HG03196 (cell line): ENCODE data around the gene GALNT2.

Source experiments
- ATAC-seq: cut with Tn5 transposase; IDR thresholded peaks from one replicate; pipeline ENCODE4 v1.9.1; 2021; ENCODE audit not compliant: unreplicated experiment

The GALNT2 gene

GRCh38 chr1:230226007-230226800, 159.2 kb downstream of the GALNT2 start:
- ATAC-seq: no peak

DNA sequence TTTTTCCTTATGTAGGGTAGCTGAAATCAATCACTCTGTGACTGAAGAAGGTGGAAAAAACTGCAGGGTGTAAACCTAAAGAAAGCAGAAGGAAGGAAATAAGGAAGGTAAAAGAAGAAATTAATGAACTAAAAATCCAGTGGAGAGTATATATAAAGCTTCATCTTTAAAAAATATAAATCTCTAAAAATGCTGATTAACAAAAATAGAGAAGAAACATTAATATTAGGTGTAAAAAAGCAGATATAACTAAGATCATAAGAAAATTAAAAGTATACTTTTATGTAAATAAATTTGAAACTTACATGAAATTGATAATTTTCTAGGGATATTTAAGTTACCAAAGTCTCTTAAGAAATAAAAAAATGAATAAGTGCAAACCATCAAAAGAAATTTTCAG, 159.8 kb downstream of the GALNT2 start:
- ATAC-seq: no peak

GRCh38 chr1:230228236-230228897, 161.3 kb downstream of the GALNT2 start:
- no peak for ATAC-seq

GRCh38 chr1:230230273-230230672, 163.2 kb downstream of the GALNT2 start:
- no peak for ATAC-seq

DNA sequence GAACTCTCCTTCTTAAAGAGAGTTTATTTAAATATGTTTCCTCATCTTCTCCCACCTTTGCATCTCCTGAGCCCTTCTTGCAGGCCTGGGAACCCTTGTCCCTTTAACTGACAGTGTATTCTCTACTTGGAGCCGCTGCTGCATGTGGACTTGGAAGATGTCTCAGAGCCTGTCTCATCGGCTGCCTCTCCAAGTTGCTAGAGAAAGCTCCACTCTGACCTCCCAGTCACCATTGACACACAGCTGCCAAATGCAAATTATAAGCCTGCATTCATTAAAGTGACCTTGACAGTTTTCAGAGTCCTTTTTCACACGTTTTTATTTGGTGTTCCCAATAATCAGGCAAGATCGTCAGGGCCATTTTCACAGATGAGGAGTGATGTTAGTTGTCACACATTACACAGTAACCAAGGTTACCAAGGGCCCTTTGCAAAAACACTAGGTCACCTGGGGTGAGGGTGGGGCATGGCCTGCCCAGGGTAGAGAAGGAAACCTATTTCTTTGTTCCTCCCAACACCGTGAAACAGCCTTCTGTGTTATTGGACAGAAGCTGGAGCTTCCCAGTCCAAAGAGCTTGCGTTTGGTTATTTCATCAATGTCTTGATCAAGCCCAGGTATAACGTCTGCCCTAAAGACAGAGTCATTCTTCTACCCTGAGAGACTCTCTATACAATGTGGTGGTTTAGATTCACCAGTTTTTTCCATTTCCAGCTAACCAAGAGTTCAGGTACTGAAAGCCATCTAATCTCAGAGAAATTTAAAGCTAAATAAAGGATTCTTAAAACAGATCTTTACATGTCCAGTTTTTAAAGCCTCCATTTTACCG, 164.1 kb downstream of the GALNT2 start:
- no peak for ATAC-seq

DNA sequence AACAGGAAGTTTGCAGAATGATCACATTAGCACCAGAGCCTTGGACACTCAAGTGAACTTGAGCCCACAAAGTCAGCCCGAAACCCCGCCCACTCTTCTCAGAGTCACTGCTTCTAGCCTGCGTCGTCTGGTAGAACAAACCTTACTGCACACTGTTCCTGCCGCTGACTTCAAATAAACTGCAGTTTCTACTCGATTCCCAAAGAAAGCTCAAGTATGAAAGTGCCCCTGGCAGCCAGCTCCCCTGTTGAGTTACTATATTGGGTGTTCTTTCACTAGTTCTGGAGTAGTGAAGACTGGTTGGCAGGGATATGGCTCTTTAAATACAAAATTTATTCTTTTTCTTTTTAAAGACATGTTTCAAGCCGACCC, 164.7 kb downstream of the GALNT2 start:
- no peak for ATAC-seq

GRCh38 chr1:230232371-230232771, 165.3 kb downstream of the GALNT2 start:
- ATAC-seq: no peak

GRCh38 chr1:230233786-230234185, 166.7 kb downstream of the GALNT2 start:
- no peak for ATAC-seq

DNA sequence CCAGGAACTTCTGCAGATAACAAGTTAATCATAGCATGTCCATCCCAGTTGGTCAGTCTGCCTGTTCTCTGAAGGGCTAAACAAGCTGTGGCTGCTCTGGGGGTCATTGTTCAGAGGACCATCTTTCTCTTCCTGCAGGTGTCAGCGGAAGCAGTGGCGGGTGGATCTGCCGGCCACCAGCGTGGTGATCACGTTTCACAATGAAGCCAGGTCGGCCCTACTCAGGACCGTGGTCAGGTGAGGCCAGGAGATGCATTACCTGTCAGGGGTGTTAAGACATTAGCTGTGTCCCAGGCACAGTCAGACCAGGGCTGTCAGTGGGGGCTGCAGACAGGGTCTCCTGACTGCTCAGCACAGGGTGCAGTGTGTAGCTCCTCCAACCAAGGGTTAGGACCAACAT, 168.8 kb downstream of the GALNT2 start:
- no peak for ATAC-seq

GRCh38 chr1:230236301-230237008, 169.4 kb downstream of the GALNT2 start:
- no peak for ATAC-seq

DNA sequence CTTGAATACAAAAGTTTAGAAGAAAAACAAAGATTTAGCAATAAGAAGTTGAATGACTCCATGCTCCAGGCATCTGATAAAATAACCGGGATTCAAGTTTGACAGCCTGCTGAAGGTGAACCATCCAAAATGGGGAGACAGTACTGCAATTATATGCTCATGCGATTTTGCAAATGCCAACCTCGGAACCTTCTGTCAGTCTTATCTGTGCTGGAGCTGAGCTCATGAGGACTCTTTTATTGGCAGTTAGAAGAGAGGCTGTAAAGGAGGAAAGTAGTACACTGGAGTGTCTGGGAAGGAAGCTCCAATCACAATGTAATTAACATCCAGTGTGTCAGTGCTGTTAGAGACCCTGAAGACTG, 170.0 kb downstream of the GALNT2 start:
- no peak for ATAC-seq

DNA sequence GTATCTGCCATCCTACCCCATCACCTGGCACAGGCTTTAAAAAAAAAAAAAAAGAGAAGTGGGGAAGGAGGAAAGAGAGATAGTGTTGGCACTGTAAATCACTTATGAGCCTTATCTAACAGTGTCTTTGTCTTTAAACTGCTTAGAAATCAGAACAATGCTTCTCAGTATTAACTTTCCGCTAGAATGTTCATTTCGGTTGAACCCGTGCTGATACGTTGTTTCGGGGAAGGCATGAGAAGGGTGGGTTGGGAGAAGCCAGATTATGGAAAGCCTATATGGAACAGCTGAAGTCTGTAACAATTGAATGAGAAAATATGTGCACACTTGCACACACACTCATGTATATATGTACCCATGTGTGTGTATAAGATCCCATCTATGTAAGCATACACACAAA, 170.8 kb downstream of the GALNT2 start:
- no peak for ATAC-seq

DNA sequence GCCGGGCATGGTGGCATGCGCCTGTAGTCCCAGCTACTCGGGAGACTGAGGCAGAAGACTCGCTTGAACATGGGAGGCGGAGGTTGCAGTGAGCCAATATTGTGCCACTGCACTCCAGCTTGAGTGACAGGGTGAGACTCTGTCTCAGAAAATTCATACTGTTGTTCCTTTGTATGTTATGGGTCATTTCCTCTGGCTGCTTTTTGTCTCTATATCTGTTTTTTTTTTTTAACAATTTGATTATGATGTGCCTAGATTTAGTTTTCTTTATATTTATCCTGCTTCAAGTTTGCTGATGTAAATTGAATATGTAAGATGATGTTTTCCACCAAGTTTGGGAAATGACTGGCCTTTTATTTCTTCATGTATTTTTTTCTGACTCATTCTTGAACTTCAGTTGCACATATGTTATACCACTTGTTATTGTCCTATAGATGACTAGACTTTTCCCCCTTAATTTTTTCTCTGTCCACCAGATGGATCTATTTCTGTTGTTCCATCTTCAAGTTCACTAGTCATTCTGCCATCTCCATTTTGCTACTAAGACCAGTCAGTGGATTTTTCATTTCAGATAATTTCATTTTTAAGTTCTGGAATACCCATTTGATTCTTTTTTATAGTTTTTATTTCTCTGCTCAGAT, 173.5 kb downstream of the GALNT2 start:
- no peak for ATAC-seq

DNA sequence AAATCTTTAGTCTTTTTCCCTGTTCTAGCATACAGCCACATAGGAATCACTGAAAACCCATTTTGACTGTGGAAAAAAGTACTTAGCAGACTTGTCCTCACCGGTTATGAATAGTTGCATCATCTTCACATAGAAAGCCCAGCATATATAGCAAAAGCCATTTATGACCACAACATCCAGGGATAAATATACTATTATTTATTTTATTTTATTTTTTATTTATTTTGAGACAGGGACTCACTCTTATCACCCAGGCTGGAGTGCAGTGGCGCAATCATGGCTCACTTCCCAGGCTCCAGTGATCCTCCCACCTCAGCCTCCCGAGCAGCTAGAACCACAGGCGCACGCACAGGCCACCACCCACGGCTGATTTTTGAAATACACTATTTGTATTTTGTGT, 175.3 kb downstream of the GALNT2 start:
- no peak for ATAC-seq

- no peak for ATAC-seq
Measured at GRCh38 chr1:230243146-230243545, 176.1 kb downstream of the GALNT2 start.

DNA sequence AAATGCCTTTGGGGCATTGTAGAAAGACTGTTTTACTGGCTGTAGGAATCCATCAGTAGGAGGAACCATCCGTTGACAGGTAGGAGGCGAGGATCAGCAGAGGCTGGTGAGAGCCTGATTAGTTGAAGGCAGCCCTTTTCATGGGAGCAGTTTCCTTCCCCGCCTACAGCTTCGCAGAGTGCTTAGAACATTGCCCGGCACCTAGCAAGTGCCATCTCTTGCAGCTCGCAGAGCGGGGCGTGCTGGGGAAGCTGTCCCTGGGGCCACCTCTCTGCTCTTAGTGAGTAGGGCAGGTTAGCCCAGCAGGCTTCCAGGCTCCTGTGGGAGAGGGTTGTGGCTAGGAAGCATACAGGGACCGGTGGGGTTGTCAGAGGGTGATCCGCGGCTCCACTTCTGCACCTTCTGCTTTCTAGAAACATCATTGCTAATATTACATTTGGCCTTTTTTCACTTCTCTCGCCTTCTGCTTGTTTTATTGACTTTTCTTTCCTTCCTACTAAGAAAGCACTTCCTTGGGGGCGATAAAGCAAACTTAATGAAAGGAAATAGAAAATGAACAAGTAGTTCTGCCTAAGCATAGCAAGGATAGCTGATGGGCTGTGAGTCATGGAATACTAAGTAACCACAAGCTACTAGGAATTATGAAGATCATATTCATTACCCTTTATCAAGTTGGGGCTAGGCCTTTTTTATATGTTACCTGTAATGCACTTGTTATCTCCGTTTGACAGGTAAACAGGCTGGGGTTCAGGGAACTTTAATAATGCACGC, 176.7 kb downstream of the GALNT2 start:
- no peak for ATAC-seq

- no peak for ATAC-seq
Measured at GRCh38 chr1:230246551-230246950, 179.5 kb downstream of the GALNT2 start.

GRCh38 chr1:230248016-230248888, 181.2 kb downstream of the GALNT2 start:
- no peak for ATAC-seq

- no peak for ATAC-seq
Measured at GRCh38 chr1:230248889-230249270, 181.8 kb downstream of the GALNT2 start.
